GM19035 (cell line): ENCODE data around the gene FAM25A.
"Not testable (repeated sequence)": the region's sequence is repeated elsewhere in the genome, so short reads cannot be mapped to it uniquely, and the experiment has no call there.

Source experiments
- ATAC-seq: cut with Tn5 transposase; IDR thresholded peaks from one replicate; pipeline ENCODE4 v1.9.1; 2021; ENCODE audit not compliant: unreplicated experiment

Gene FAM25A

DNA sequence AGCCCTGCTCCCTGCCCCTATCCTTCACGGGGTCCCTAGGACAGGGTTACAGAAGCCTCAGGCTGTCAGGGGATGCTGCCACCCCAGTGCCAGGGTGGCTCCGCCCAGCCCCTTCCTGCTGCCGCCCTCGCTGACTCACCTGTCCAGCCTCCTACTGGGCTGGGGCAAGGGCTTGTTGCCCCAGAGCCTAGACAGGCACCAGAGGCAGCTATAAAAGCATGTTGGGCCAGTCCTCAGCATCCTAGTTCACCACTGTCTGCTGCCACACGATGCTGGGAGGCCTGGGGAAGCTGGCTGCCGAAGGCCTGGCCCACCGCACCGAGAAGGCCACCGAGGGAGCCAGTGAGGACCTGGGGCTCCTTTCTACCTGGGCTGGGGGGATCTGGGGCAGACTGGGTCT lies at the start of gene FAM25A:
TSS of gene FAM25A (plus strand) at position 239 of the 400 bp plus-strand sequence. CDS start at position 270, 31 bp downstream.
- not testable (repeated sequence) for ATAC-seq

DNA sequence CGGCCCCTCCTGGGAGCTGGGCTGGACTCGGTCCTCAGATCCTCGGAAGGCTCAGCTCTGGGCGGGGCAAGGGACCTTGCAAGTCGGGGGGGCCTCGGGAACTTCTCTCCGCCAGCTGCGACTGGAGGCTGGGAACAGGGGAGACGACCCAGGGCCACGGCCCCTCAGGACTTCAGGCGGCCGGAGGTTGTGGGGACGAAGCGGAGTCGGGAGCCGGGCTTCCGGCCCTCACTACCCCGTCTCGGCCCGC lies 49.2 kb upstream of the FAM25A start:
- no peak for ATAC-seq

DNA sequence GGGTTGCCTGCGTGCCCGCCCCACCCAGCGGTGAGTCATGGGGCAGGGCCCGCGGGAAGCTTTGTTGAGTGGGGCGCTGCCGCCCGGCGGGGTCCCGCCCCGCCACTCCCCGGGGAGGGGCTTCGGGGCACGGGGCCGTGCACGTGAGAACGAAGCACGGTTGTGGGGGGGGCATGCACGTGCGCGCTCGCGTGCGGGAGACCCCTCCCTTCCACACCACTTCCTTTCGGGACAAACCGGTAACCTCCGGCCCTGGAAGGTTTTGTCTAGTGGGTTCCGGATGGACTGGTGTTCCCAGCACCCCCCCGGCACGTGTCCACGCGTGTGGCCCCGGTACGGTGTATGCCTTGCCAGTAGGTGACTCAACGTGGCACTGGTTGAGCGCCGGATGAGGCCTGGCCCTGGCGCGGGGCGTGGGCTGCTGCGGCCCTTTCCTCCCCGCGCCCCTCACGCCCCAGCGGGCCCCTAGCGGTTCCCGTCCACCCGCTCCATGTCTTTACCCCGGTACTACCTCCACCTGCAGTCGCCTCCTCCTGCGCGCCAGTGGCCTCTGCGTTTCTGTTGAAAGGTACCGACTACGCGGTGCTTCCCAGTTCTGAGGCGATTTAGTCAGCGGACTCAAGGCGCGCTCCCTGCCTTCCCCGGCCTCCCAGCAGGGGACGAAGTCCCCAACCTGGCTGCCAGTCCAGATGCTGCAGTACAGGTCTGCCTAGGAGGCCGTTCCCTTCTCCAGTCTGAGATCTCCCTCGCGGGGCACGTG lies 48.7 kb upstream of the FAM25A start:
- peak; percentile 75 for ATAC-seq

DNA sequence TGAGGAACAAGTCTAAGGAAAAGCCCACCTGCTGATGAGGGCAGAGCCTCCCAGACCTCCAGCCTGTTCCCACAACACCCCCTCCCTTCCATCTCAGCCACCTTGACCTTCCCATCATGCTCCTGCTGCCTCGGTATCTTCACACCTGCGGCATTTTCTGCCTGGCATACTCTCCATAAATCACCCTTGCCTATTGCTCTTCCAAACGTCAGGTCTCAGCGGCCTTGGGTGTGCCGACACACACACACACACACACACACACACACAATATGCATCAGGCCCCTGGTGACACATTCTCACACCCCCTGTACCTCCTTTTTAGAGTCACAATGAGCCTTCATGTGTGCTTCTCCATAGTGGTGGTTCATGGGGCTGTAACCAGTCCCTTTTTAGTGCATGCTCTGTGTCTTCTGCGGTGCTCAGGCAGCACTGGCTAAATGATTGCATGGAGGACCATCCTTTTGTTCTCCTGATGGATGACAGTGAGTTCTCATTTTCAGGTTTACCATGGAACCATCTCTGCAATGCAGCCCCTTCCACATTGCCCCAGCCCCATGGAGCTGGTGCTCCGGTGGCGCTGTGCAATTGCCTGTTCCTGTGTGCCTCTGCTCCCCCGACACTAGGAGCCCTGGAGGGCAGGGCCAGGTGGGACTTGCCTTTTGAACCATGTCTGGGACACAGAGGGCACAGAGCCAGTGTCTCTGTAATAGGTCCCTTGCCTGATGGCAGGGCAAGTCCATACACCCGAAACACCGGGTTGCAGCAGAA lies 47.3 kb upstream of the FAM25A start:
- ATAC-seq = no peak

DNA sequence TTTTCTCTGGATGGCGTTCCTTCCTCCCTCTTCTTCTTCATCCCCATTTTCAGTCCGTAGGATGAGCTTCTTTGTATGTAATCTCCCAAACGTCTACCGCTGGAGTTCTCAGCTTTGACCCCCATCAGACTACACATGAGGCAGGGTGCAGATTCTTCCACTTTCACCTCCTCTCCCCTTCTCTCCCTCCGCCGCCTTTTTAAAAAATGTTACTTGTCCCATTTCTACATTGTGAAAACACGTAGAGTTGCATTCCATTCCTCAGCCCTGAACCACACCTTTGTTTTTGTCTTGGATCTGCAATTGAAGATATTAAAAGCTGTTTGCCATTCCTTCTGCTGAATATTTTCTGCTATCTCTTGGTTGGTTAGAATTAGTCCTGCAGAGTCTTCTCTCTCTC lies 45.6 kb upstream of the FAM25A start:
- ATAC-seq = no peak

DNA sequence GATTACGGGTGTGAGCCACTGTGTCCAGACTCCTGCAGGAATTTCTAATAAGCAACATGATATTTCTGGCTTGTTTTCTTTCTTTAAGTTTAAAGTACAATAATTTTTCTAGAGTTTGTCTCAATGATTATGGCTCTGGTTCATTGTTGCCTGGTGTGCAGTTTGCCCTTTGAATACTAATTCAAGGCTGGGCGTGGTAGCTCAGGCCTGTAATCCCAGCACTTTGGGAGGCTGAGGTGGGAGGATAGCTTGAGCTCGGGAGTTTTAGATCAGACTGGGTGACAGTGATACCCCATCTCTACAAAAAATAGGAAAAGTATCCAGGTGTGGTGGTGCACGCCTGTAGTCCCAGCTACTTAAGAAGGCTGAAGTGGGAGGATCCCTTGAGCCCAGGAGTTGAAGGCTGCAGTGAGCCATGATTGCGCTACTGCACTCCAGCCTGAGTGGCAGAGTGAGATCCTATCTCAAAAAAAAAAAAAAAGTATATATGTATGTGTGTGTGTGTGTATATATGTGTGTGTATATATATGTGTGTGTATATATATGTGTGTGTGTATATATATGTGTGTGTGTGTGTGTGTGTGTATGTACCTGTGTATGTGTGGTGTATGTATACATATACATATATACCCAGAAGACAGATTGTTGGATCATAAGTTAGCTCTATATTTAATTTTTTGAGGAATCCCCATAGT lies 43.6 kb upstream of the FAM25A start:
- ATAC-seq = no peak

DNA sequence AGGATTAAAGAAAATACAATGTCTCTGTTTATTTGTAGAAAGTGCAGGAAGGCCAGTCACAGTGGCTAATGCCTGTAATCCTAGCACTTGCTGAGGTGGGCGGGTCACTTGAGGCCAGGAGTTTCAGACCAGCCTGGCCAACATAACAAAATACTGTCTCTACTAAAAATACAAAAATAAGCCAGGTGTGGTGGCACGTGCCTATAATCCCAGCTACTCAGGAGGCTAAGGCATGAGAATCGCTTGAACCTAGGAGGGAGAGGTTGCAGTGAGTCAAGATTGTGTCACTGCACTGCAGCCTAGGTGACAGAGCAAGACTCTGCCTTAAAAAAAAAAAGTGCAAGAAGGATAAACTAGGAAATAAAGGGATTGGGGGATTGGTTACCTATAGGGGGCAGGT lies 41.6 kb upstream of the FAM25A start:
- not testable (repeated sequence) for ATAC-seq

DNA sequence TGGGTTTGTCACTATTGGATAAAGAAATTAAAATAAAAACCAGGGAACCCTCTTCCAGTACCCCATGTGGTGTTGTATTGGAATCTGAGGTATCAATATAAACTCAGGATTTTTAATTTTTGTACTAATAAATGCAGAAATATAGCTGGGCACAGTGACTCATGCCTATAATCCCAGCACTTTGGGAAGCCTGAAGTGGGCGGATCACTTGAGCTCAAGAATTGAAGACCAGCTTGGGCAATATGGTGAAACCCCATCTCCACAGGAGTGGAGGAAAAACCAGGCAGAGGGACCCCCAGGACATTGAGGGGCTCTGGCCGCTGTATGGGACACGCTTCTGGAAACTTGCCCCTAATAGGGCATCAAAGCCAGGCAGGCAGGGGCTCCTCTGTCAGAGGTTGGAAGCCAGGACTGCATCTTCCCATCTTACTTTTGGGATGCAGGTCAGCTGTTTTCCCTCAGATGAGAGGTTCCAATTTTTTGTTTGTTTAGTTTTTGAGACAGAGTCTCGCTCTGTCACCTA lies 40.7 kb upstream of the FAM25A start:
- ATAC-seq = no peak

DNA sequence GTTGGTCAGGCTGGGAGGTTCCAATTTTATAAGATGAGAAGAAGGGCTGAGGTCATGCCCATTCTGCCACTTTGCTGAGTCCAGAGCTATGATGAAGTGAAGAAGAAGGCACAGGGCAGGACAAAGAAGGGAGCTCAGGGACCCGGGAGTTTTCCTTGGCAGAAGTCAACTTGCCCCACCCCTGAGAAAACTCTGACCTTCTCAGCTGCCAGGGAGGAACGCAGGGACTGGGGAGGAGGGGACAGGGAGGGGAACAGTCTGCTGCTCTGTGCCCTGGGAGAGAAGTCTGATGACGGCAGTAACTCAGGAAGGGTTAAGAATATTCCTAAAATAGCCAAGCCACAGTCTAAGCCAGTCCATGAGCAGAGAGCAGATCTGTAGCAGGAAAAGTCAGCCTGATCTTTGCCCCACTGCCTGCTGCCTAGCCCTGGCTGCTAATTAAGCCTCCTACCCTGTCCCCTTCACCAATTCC lies 40.1 kb upstream of the FAM25A start:
- ATAC-seq = no peak

DNA sequence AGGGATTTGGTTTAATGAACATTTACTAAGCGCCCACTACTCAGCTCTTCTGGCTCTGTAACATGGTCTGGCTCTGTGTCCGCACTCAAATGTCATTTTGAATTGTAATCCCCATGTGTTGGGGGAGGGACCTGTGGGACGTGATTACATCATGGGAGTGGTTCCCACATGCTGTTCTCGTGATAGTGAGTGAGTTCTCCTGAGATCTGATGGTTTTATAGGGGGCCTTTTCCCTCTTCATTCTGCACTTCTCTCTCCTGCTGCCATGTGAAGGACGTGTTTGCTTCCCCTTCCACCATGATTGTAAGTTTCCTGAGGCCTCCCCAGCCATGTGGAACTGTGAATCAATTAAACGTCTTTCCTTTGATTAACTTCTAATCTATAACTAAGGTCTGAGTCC lies 39.1 kb upstream of the FAM25A start:
- not testable (repeated sequence) for ATAC-seq

DNA sequence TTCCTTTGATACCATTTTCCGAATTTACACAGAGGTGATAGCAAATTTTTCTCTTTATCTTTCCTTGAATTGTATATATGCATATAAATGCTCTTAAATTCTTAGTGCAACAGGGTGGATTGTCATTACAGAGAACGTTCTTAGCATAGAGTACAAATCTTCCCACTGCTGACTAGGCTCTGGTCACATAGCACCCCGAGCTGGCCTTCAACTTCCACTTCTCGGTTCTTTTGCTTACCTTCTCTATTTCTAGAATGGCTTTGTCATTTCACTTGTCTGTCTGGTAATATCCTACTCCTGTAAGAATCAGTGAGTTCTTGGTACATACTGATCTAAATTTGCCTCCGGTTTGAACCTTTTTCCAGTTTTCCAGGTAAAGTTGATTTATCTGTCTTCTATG lies 38.4 kb upstream of the FAM25A start:
- ATAC-seq = no peak

DNA sequence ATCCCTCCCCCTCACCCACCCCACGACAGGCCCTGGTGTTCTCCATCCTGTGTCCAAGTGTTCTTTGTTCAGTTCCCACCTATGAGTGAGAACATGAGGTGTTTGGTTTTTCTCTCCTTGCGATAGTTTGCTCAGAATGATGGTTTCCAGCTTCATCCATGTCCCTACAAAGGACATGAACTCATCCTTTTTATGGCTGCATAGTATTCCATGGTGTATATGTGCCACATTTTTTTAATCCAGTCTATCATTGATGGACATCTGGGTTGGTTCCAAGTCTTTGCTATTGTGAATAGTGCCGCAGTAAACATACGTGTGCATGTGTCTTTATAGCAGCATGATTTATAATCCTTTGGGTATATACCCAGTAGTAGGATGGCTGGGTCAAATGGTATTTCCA lies 35.6 kb upstream of the FAM25A start:
- not testable (repeated sequence) for ATAC-seq

DNA sequence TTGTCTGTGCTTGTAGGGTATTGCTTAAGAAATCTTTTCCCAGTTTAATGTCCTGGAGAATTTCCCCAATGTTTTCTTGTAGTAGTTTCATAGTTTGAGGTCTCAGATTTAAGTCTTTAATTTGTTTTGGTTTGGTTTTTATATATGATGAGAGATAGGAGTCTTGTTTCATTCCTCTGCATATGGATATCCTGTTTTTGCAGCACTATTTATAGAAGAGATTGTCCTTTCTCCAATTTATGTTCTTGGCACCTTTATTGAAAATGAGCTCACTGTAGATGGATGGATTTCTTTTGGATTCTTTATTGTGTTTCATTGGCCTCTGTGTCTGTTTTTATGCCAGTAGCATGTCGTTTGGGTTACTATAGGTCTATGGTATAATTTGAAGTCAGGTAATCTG lies 31.6 kb upstream of the FAM25A start:
- ATAC-seq = no peak

DNA sequence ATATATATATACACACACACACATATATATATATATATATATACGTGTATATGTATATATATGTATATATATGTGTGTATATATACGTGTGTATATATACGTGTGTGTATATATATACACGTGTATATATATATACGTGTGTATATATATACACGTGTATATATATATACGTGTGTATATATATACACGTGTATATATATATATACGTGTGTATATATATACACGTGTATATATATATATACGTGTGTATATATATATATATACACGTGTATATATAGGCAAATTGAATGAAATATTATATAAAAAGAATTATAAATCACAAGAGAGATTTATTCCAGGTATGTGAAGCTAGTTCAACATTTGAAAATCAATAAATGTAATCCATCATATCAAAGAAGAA lies 28.7 kb upstream of the FAM25A start:
- ATAC-seq = not testable (repeated sequence)

DNA sequence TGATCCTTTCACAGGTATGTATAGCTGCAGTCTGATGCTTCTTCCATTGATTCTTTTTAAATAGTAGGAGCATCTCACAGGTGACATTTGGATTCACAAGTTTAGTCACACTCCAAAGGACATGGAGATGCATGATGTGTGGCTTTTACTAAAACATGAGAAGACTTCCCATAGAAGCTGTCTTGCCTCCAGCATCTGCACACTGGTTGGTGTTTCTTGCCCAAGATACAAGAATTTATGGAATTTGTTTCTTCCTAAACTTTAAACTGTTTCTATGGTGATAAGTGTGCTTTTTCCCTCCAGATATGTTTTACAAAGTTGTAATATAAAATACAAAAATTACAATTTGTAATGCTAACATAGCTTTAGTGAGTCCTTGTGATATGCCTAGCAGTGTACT lies 27.6 kb upstream of the FAM25A start:
- no peak for ATAC-seq

DNA sequence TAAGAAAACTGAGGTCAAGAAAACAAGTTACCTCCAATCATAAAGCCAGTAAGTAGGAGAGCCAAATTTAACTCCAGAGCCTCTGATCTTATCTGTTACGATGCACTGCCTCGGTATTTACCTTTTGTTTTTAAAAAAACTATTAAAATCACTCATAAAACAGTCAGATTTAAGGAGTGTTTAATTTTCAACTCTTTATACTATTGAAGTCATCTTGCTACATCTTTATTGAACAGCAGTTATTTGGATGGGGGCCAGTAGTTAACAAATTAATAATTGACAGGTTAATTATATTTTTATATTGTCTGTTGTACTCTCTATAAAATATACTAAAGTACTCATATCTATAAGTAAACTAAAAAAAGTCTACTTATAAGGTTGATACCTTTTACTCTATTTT lies 27.2 kb upstream of the FAM25A start:
- ATAC-seq = no peak

DNA sequence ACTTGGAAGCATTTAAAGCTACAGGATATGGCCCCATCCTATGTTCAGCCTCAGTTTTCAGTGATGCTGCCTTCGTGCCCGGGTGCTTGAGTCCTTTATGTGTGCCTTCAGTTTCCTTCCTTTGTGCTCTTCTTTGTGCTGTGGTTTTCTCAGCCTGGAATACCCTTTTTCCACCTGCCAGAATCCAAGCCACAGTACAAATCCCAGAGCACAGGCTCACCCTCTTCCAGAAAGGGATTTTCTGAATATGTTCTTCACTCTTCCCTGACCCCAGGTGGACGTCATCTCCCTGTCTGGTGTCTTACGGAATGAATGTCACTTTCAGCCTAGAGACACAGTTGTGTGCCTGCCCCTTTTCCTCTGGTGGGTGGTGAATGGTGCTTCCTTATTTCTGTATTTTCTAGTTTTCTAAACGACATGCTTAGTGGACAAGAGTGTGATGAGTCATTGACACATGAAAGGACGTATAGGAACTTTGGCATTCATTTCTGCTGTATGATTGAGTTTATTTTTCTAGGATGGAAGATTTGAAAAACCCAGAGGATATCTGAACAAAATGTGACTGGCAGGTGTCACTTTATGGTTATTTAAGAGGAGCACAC lies 20.2 kb upstream of the FAM25A start:
- not testable (repeated sequence) for ATAC-seq

DNA sequence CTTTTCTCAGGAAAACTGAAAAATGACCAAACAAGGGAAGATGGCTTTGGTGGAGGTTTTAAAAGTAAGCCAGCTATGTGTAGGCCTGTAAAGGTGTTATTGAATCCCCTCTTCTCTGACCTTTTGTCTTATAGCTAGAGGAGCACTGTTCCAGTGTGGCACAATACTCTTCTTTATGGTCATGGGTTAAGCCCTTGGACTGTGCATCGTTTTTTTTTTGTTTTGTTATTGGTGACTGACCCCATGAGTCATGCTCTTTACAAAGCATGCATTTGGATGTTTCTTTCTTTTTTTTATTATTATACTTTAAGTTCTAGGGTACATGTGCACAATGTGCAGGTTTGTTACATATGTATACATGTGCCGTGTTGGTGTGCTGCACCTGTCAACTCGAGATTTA lies 19.6 kb upstream of the FAM25A start:
- no peak for ATAC-seq

DNA sequence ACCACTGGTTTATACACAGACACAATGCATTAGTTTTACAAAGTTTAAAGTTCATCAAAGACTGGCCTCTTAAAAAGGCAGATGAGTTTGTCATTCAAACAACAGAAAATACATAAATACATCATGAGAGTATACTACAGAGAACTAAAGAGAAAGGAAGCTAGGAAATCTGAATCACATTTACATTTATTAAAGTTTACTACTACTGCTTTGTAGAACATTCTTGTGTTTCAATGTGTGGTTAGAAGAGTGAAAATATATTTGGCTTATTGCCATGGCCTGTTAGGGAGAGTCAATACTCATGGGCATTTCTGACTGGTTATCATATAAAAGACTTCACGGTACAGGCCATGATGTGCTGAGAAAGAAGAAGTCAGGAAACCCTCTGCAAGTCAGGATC lies 13.0 kb upstream of the FAM25A start:
- not testable (repeated sequence) for ATAC-seq

DNA sequence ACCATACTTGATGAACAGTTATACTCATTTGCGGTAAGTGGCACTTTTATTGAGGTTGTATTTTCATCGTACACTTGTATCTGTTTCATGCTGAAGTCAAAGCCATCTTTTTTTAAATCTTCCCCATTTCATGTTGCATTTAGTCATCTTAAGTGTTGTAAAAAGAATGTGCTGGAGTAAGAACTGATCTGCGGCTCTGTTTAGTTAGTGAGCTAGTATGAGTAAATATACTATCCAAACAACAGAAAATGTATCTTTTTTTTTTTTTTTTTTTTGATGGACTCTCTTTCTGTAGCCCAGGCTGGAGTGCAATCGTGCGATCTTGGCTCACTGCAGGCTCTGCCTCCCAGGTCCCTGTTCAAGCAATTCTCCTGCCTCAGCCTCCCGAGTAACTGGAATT lies 12.4 kb upstream of the FAM25A start:
- ATAC-seq = not testable (repeated sequence)

DNA sequence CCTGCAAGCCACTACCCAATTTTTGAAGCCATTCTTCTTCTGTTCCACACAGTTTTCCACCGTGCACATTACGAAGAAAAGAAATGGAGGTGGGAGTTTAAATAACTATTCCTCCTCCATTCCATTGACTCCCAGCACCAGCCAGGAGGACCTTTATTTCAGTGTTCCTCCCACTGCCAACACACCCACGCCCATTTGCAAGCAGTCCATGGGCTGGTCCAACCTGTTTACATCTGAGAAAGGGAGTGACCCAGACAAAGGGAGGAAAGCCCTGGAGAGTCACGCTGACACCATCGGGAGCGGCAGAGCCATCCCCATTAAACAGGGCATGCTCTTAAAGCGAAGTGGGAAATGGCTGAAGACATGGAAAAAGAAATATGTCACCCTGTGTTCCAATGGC lies 11.8 kb upstream of the FAM25A start:
- ATAC-seq = not testable (repeated sequence)
